MCF 10A (cell line): ENCODE data around the gene TADA3. TPM values are rescaled to one million over a fixed set of nuclear protein-coding genes. Genes with fewer than 3 reads are reported as not detected.

Experiments
- BruUV-seq: library from RNA; stranded (reverse); fragments of 400-500 nt; replicated peaks from 2 replicates; lab custom pipeline; 2021; lab: Mats Ljungman, UMichigan
- CTCF ChIA-PET: fragments of 300-600 bp; sonication (Branson Sonifier 250); formaldehyde crosslinking; extraction: SDS; loops from one replicate; lab custom pipeline; 2021; ENCODE audit warnings: antibody characterized with exemption, inconsistent platforms; lab: Yijun Ruan, JAX
- POLR2A ChIA-PET: fragments of 300-600, 350-650 bp; sonication (Branson Sonifier 250); formaldehyde crosslinking; extraction: SDS; loops from one replicate; lab custom pipeline; 2020; ENCODE audit warnings: antibody characterized with exemption, inconsistent platforms; lab: Yijun Ruan, JAX
- DNase-seq: peaks from one replicate; pipeline ENCODE4 v3.0.0-alpha.2; 2018; ENCODE audit not compliant: unreplicated experiment
- H3K27ac Mint-ChIP-seq: one replicate; pipeline ENCODE4 v1.8.0; 2022; ENCODE audit warnings: mild to moderate bottlenecking, low read depth, mixed read lengths; ENCODE audit not compliant: unreplicated experiment
- H3K27me3 Mint-ChIP-seq: one replicate; pipeline ENCODE4 v1.8.0; 2022; ENCODE audit warnings: mixed read lengths; ENCODE audit not compliant: insufficient read depth, unreplicated experiment
- H3K36me3 Mint-ChIP-seq: one replicate; pipeline ENCODE4 v1.8.0; 2022; ENCODE audit warnings: mild to moderate bottlenecking, moderate library complexity, mixed read lengths; ENCODE audit not compliant: insufficient read depth, unreplicated experiment
- H3K4me1 Mint-ChIP-seq: one replicate; pipeline ENCODE4 v1.8.0; 2022; ENCODE audit warnings: mixed read lengths; ENCODE audit not compliant: insufficient read depth, unreplicated experiment
- H3K4me3 Mint-ChIP-seq: one replicate; pipeline ENCODE4 v1.8.0; 2022; ENCODE audit warnings: mild to moderate bottlenecking, moderate library complexity, mixed read lengths; ENCODE audit not compliant: unreplicated experiment
- H3K9me3 Mint-ChIP-seq: one replicate; pipeline ENCODE4 v1.8.0; 2022; ENCODE audit warnings: mixed read lengths; ENCODE audit not compliant: unreplicated experiment
- CTCF ChIP-seq: fragments of 200-600 bp; IDR thresholded peaks from one replicate; pipeline ENCODE4 v1.8.0; 2022; ENCODE audit warnings: antibody characterized with exemption, mild to moderate bottlenecking; ENCODE audit not compliant: unreplicated experiment
- intact Hi-C: fragments of 100-400 bp; cut with micrococcal nuclease; formaldehyde crosslinking; loops from 2 replicates; pipeline ENCODE4 v1.14.1; 2022
- total RNA-seq: library from RNA; stranded (reverse); gene quantifications from 2 replicates; pipeline ENCODE4 v1.2.3, GENCODE V29; 2022

The TADA3 gene
- total RNA-seq, 1 experiment from 2014 or later: 77.1 TPM

- intact Hi-C loops: no loop called here
- peaks cover 58% of the 10 kb centered on the region for H3K36me3 Mint-ChIP-seq
- ChIA-PET POLR2A (interaction anchor here (0.6 kb wide), 1 partner anchor 47 kb away, joined by 3 read pairs; the partner anchor contains the start of gene ARPC4), CTCF (interaction anchor here (0.7 to 1.6 kb wide), 3 partner anchors 7 to 30 kb away, joined by 3 to 6 read pairs (median 3); no protein-coding TSS in a partner anchor)
- H3K27ac Mint-ChIP-seq: no peak overlapping the region
- H3K9me3 Mint-ChIP-seq: no peaks in the 10 kb centered on the region
- H3K4me1 Mint-ChIP-seq: peaks cover 7% of the 10 kb centered on the region
- DNase-seq: no peak
- TF ChIP-seq CTCF: no peak
- no peaks in the 10 kb centered on the region for H3K27me3 Mint-ChIP-seq
- no TSS peak for BruUV-seq
- no peak overlapping the region for H3K4me3 Mint-ChIP-seq
Observed at GRCh38 chr3:9745521-9745920, 46.8 kb downstream of the TADA3 start.

- no peak overlapping the region for H3K4me3 Mint-ChIP-seq
- no peak overlapping the region for H3K27ac Mint-ChIP-seq
- CTCF ChIA-PET: interaction anchor here (1.2 to 1.6 kb wide), 2 partner anchors 11 to 170 kb away, joined by 3 to 6 read pairs; no protein-coding TSS in a partner anchor
- no peak for DNase-seq
- TF ChIP-seq CTCF: no peak
- H3K36me3 Mint-ChIP-seq: peaks cover 69% of the 10 kb centered on the region
- intact Hi-C loops: no loop called here
- POLR2A ChIA-PET: no interaction called here
- BruUV-seq: no TSS peak
- H3K9me3 Mint-ChIP-seq: no peaks in the 10 kb centered on the region
- H3K4me1 Mint-ChIP-seq: peaks cover 3% of the 10 kb centered on the region
- H3K27me3 Mint-ChIP-seq: no peaks in the 10 kb centered on the region
Observed at GRCh38 chr3:9744162-9744561, 48.1 kb downstream of the TADA3 start.

- ChIA-PET CTCF (interaction anchor here (0.5 to 1.2 kb wide), 3 partner anchors 9 to 544 kb away, joined by 3 read pairs; no protein-coding TSS in a partner anchor), POLR2A (interaction anchor here (0.6 kb wide), 1 partner anchor 94 kb away, joined by 3 read pairs; no protein-coding TSS in a partner anchor)
- no TSS peak for BruUV-seq
- Mint-ChIP-seq H3K4me3 (no peak overlapping the region), H3K9me3 (no peaks in the 10 kb centered on the region), H3K27me3 (no peaks in the 10 kb centered on the region), H3K36me3 (peaks cover 72% of the 10 kb centered on the region), H3K27ac (no peak overlapping the region), H3K4me1 (no peaks in the 10 kb centered on the region)
- DNase-seq: no peak
- TF ChIP-seq CTCF: no peak
- intact Hi-C loops: no loop called here
Observed at GRCh38 chr3:9743548-9743947, 48.7 kb downstream of the TADA3 start.

- Mint-ChIP-seq H3K27ac (no peak overlapping the region), H3K27me3 (no peaks in the 10 kb centered on the region), H3K4me3 (no peak overlapping the region), H3K36me3 (peaks cover 71% of the 10 kb centered on the region), H3K4me1 (no peaks in the 10 kb centered on the region), H3K9me3 (no peaks in the 10 kb centered on the region)
- ChIA-PET CTCF (no interaction called here), POLR2A (no interaction called here)
- no peak for TF ChIP-seq CTCF
- no peak for DNase-seq
- intact Hi-C loops: no loop called here
- no TSS peak for BruUV-seq
Observed at GRCh38 chr3:9742560-9742959, 49.7 kb downstream of the TADA3 start.
